Kidney epithelial cell (primary cell): ENCODE measurements around the gene DMAC2L. TPM values are rescaled to one million over a fixed set of nuclear protein-coding genes. Genes with fewer than 3 reads are reported as not detected.
"Not testable (repeated sequence)": the region's sequence is repeated elsewhere in the genome, so short reads cannot be mapped to it uniquely, and the experiment has no call there.

Source experiments
- DNase-seq: peaks from one replicate; pipeline ENCODE4 v3.0.0-alpha.2; 2010; ENCODE audit warnings: low read depth
- H3K27me3 ChIP-seq: 2 replicates; pipeline ENCODE4 v1.6.0; 2011; ENCODE audit warnings: low read length; ENCODE audit not compliant: control insufficient read depth, insufficient read depth
- H3K36me3 ChIP-seq: 2 replicates; pipeline ENCODE4 v1.5.1; 2011; ENCODE audit warnings: low read length; ENCODE audit not compliant: control insufficient read depth, insufficient read depth
- H3K4me3 ChIP-seq: 2 replicates; pipeline ENCODE4 v1.5.1; 2011; ENCODE audit warnings: low read depth, mild to moderate bottlenecking, control low read depth, low read length
- total RNA-seq: library from RNA; depleted of rRNA; stranded (reverse); fragments of >200 nt; gene quantifications from 2 replicates; pipeline ENCODE4 v1.2.3, GENCODE V29; 2015
- TF ChIP-seq, protein P1 (sequence below): IDR thresholded peaks from 2 replicates; pipeline ENCODE4 v1.5.1; 2011; ENCODE audit warnings: mild to moderate bottlenecking, moderate library complexity, low read length, control low read depth, inconsistent platforms; ENCODE audit not compliant: insufficient read depth, poor library complexity, severe bottlenecking

Gene DMAC2L
- total RNA-seq, 1 donor from 2014 or later, result 27.5 TPM

DNA sequence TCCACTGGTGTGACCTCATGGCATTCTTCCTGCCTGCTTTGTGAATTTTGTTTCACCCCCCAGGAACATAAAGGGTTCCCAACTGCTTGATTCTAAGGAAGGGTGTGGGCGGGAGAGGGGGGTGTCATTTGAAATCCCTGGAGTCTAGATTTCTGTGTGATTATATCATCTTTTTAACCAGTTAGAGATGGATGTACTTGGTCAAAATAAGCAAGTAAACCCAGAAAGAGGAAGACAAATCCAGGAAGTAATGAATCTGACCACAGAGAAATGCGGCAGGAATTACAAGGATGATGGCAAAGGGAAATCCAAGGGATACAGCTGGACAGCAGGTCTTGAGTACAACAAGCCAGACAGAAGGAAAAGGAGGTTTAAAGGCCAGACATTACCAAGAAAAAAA, 38.9 kb downstream of the DMAC2L start:
- no peak for DNase-seq
- H3K4me3 ChIP-seq, result no peak overlapping the region
- no peaks in the 10 kb centered on the region for H3K36me3 ChIP-seq
- TF ChIP-seq, protein P1, sequence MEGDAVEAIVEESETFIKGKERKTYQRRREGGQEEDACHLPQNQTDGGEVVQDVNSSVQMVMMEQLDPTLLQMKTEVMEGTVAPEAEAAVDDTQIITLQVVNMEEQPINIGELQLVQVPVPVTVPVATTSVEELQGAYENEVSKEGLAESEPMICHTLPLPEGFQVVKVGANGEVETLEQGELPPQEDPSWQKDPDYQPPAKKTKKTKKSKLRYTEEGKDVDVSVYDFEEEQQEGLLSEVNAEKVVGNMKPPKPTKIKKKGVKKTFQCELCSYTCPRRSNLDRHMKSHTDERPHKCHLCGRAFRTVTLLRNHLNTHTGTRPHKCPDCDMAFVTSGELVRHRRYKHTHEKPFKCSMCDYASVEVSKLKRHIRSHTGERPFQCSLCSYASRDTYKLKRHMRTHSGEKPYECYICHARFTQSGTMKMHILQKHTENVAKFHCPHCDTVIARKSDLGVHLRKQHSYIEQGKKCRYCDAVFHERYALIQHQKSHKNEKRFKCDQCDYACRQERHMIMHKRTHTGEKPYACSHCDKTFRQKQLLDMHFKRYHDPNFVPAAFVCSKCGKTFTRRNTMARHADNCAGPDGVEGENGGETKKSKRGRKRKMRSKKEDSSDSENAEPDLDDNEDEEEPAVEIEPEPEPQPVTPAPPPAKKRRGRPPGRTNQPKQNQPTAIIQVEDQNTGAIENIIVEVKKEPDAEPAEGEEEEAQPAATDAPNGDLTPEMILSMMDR, result no peak
- no peaks in the 10 kb centered on the region for H3K27me3 ChIP-seq

DNA sequence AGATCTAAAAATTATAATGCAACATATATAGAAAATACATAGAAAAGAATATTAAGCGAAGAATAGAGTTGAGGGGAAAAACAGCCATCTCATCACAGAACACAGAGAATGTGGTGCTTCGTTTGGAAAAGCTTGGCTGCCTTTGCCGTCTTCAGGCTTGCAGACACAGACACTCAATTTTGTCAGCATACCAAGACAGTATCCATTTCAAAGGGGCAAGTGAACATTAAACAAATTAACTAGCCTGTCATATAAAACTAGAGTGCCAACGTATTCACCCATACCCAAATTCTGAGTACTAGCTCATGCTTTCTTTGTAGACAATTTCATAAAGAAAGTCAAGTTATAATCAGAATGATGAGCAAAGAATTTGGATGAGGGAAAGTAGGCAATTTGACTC, 40.5 kb downstream of the DMAC2L start:
- no peak for DNase-seq
- no peak overlapping the region for H3K4me3 ChIP-seq
- TF ChIP-seq, protein P1, result no peak
- H3K27me3 ChIP-seq, result no peaks in the 10 kb centered on the region
- no peaks in the 10 kb centered on the region for H3K36me3 ChIP-seq

DNA sequence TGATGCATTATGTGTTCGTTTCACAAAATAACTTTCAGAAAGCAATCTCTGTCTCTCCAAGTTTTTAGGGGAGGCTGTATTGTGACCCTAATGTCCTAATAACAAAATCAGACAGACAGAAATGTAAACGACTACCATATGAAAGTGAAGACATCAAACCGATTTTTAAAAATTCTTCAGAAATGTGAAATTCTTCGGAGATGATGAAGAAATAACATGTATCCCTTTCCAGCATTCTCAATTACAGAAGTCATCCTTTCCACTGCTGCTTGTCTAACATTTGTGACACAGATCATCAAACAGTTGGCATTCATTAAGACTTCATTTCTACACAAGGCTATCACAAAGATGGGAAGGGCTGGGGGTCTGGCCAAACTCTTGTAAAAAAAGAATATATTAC, 41.0 kb downstream of the DMAC2L start:
- TF ChIP-seq, protein P1, result no peak
- Histone ChIP-seq H3K4me3 (no peak overlapping the region), H3K36me3 (no peaks in the 10 kb centered on the region), H3K27me3 (no peaks in the 10 kb centered on the region)
- DNase-seq, result no peak

DNA sequence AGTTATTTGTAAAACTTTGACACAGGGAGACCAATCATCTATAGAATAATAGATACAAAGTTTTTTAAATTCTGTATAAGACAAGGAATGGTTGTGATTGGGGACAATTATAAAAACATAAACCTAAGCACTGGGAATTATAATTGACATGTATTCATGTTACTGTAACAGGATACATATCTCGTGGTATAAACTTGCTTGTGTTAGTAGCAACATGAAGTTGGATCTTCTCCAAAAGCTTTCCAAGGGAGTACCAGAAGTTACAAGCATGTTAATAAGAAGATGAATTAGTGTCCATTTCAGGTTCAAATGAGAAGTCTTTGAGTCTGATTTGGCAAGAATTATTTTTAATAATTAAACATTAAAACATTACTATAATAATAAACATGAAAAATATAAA, 42.4 kb downstream of the DMAC2L start:
- TF ChIP-seq, protein P1, result no peak
- Histone ChIP-seq H3K4me3 (no peak overlapping the region), H3K27me3 (no peaks in the 10 kb centered on the region), H3K36me3 (no peaks in the 10 kb centered on the region)
- DNase-seq, result no peak

DNA sequence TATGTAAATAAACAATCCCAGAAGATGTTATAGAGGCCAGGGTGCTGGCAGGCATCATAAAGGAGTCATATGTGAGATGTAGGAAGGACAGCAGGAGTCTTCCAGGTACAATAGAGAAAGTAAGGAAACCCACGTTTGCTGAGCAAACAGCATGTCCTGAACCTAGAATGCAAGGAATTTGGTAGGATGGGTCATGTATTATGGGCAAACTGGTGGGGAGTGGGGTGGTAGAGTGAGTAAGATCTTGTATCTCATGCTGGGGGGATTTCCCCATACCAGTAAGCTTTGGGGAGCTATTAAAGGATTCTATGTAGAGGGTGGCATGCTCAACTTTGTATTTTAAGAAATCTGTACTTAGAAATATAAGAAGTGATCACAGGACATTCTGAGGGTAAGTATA, 43.6 kb downstream of the DMAC2L start:
- TF ChIP-seq, protein P1, result no peak
- Histone ChIP-seq H3K4me3 (no peak overlapping the region), H3K36me3 (no peaks in the 10 kb centered on the region), H3K27me3 (no peaks in the 10 kb centered on the region)
- DNase-seq, result no peak

DNA sequence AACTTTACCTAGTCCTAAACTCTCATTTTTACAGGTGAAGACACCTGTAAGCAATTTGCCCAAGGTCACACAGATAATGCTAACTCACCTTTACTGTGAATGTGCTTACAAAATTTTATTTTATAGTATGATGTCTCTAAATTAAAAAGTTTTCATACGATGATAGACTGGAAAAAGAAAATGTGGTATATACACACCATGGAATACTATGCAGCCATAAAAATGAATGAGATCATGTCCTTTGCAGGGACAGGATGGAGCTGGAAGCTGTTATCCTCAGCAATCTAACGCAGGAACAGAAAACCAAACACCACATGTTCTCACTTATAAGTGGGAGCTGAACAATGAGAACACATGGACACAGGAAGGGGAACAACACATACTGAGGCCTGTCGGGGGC, 44.2 kb downstream of the DMAC2L start:
- DNase-seq, H3K36me3 ChIP-seq, H3K4me3 ChIP-seq, H3K27me3 ChIP-seq: not testable (repeated sequence)
